ENCODE data around the gene FAM210B. TPM values are rescaled to one million over a fixed set of nuclear protein-coding genes. Genes with fewer than 3 reads are reported as not detected.

The FAM210B gene
- total RNA-seq, 6 donors from 2014 or later: 15.0 to 41.2 (median 31.6) TPM

DNA sequence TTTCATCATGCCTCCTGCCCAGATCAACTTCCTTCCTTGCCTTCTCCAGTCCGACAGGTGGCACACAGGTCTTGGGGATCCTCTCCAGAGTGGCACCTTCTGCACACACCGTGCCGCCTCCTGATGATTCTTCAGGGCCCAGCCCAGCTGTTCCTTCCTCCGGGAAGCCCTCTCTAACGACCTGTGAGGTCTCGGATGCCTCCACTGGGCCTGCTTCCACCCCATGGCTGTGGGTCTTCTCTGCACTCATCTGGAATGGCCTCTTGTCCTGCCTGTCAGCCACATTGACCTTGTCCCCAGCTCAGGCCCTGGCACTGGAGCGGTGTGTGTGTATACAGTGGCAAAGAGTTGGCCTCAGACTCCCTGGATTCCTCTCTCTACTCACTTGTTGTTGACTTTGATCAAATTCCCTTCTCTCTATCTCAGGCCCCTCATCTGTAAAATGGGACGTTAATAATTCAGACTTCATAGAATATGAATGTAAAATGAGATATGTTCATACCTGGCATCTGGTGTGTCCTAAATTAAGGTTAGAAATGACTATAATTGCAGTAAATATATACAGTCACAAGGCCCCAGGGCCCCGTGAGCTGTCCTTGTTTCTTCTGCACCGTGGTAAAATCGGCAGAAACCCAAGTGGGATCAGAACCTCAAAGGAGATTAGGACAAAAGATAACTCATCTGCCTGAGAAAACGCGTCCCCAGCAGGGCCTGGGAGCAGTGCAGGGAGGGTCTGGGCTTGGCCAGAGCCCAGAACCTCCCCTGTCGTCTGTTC is 1.5 kb downstream of the FAM210B start:
- H3K27ac ChIP-seq: peak overlapping the region; percentile 74 to 86 (median 82)

DNA sequence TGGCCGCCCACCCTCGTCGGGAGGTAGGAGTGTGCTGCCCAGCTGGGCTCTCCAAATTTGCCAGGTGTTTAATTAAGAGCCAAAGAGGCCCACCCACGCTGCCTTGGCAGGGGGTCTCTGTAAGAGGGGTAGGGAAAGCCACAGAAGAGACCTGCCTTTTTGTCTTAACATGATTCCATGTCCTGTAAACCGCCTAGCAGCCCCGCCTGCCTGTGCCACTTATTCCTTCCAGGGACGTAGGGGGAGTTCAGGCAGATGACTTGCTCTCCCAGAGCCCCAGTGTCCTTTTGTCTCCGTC is 2.1 kb downstream of the FAM210B start:
- ATAC-seq (ENCODE audit: low FRiP score in 2 of 2): no peak
- no peaks in the 10 kb centered on the region for H3K9me3 ChIP-seq
- DNase-seq: no peak
- no peak overlapping the region for H3K4me3 ChIP-seq
- peaks cover 6 to 13% (median 10%) of the 10 kb centered on the region in 4 donors for H3K36me3 ChIP-seq
- TF ChIP-seq EP300 (IDR thresholded peaks at IDR 0.05) (no peak), POLR2AphosphoS5 (IDR thresholded peaks at IDR 0.05) (no peak), POLR2A (IDR thresholded peaks at IDR 0.05) (no peak)
- TF ChIP-seq, protein P1, sequence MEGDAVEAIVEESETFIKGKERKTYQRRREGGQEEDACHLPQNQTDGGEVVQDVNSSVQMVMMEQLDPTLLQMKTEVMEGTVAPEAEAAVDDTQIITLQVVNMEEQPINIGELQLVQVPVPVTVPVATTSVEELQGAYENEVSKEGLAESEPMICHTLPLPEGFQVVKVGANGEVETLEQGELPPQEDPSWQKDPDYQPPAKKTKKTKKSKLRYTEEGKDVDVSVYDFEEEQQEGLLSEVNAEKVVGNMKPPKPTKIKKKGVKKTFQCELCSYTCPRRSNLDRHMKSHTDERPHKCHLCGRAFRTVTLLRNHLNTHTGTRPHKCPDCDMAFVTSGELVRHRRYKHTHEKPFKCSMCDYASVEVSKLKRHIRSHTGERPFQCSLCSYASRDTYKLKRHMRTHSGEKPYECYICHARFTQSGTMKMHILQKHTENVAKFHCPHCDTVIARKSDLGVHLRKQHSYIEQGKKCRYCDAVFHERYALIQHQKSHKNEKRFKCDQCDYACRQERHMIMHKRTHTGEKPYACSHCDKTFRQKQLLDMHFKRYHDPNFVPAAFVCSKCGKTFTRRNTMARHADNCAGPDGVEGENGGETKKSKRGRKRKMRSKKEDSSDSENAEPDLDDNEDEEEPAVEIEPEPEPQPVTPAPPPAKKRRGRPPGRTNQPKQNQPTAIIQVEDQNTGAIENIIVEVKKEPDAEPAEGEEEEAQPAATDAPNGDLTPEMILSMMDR (IDR thresholded peaks at IDR 0.05): no peak
- no peak overlapping the region for H3K27ac ChIP-seq
- 87 to 91% methylated on average over 8 of the region's 8 CpGs for WGBS, 2 donors
- H3K27me3 ChIP-seq: no peaks in the 10 kb centered on the region
- H3K4me1 ChIP-seq: peaks cover 9 to 22% (median 16%) of the 10 kb centered on the region in 4 donors

More for the DNA sequence above, 1.5 kb downstream of the FAM210B start:
- H3K9me3 ChIP-seq: no peaks in the 10 kb centered on the region
- peaks cover 4 to 7% (median 5%) of the 10 kb centered on the region in 4 donors for H3K36me3 ChIP-seq
- H3K4me3 ChIP-seq: peak overlapping the region; percentile 81 to 100 (median 96)
- WGBS, 2 donors: 77 to 82% methylated on average over 14 of the region's 14 CpGs
- DNase-seq (peak in 1 of 2 donors; percentile 23), ATAC-seq (ENCODE audit: low FRiP score in 2 of 2) (no peak)
- no peaks in the 10 kb centered on the region for H3K27me3 ChIP-seq
- TF ChIP-seq, protein P1 (IDR thresholded peaks at IDR 0.05): no peak
- TF ChIP-seq POLR2A (IDR thresholded peaks at IDR 0.05) (no peak), POLR2AphosphoS5 (IDR thresholded peaks at IDR 0.05) (no peak), EP300 (IDR thresholded peaks at IDR 0.05) (no peak)
- H3K4me1 ChIP-seq: peaks cover 9 to 22% (median 16%) of the 10 kb centered on the region in 4 donors

DNA sequence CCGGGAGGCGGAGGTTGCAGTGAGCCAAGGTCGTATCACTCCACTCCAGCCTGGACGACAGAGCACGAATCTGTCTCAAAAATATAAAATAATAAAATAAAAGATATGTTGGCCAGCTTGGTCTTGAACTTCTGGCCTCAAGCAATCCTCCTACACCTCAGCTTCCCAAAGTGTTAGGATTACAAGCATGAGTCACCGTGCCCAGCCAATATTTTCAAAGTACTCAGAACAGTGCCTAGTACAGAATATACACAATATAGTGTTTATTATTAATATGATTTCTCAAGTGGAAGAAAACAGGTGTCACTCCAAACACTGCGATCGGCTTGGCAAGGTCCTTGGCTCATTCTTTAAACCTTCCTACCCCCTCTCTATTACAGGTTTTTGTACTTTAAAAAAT is 3.1 kb downstream of the FAM210B start:
- TF ChIP-seq POLR2AphosphoS5 (IDR thresholded peaks at IDR 0.05) (no peak), POLR2A (IDR thresholded peaks at IDR 0.05) (no peak), EP300 (IDR thresholded peaks at IDR 0.05) (no peak)
- TF ChIP-seq, protein P1 (IDR thresholded peaks at IDR 0.05): no peak
- H3K36me3 ChIP-seq: peaks cover 11 to 23% (median 19%) of the 10 kb centered on the region in 4 donors
- DNase-seq (no peak), ATAC-seq (ENCODE audit: low FRiP score in 2 of 2) (no peak)
- peaks cover 9 to 22% (median 16%) of the 10 kb centered on the region in 4 donors for H3K4me1 ChIP-seq
- WGBS, 2 donors: 84 to 93% methylated on average over 8 of the region's 8 CpGs
- H3K27me3 ChIP-seq: no peaks in the 10 kb centered on the region
- no peak overlapping the region for H3K4me3 ChIP-seq
- H3K9me3 ChIP-seq: no peaks in the 10 kb centered on the region
- H3K27ac ChIP-seq: no peak overlapping the region

DNA sequence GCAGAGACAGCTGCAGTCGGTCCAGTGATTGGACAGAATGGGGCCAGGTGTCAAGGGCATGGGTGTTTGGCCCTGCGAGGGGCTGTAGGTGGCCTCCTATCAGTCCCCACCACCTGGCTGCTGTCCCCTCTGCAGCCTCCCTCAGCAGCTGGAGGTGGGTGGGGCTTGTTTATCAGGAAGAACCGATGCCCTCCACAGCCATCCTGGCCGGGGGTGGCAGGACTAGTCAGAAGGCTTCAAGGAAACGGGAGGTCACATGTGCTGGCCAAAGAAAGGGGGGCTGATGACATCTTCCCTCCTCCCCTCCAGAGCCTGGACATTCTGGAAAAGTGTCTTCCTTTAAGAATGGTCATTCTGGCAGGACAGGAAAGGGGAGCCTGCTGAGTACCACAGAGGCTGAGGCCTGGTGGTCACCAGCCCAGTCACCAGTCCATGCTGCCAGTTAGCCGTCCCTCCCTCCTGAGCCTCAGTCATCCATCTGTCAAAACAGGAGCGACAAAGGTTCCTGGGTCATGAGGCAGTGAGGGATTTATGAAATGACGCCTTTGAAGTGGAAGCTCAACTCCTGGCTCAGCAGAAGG is 4.1 kb downstream of the FAM210B start:
- WGBS, 2 donors: 38 to 56% methylated on average over 6 to 8 of the region's 8 CpGs
- Histone ChIP-seq H3K36me3 (peaks cover 11 to 33% (median 30%) of the 10 kb centered on the region in 4 donors), H3K27me3 (no peaks in the 10 kb centered on the region), H3K27ac (no peak overlapping the region), H3K4me1 (peaks cover 9 to 22% (median 16%) of the 10 kb centered on the region in 4 donors), H3K9me3 (no peaks in the 10 kb centered on the region), H3K4me3 (no peak overlapping the region)
- DNase-seq (peak in 1 of 2 donors; percentile 21), ATAC-seq (ENCODE audit: low FRiP score in 2 of 2) (no peak)
- TF ChIP-seq, protein P1 (IDR thresholded peaks at IDR 0.05): no peak
- no peak for TF ChIP-seq POLR2A (IDR thresholded peaks at IDR 0.05)
- TF ChIP-seq EP300 (IDR thresholded peaks at IDR 0.05): no peak
- TF ChIP-seq POLR2AphosphoS5 (IDR thresholded peaks at IDR 0.05): no peak

All from upper lobe of left lung (tissue), 6 donors.